Gastrocnemius medialis (tissue), 4 donors: ENCODE results near the gene CTRB1.

Source experiments
- CTCF ChIP-seq, 5 experiments: fragments of 450-650 bp in 3 of 5; fragments of 200-600 bp in 2 of 5; sonication (generic) in 2 of 5; IDR thresholded peaks in 4 of 5; conservative IDR thresholded peaks in 1 of 5; 1 replicate in 4 of 5; 2 replicates in 1 of 5; pipeline ENCODE4 v1.5.1; 2016 to 2019; ENCODE audit warnings: antibody characterized with exemption in 5 of 5, mild to moderate bottlenecking in 3 of 5, moderate library complexity in 3 of 5
- POLR2A ChIP-seq, 2 donors: fragments of 450-650 bp; IDR thresholded peaks; one replicate each; pipeline ENCODE4 v1.6.1; 2017; ENCODE audit warnings: antibody characterized with exemption in 2 of 2, mild to moderate bottlenecking in 2 of 2, moderate library complexity in 2 of 2

GRCh38 chr16:75262800-75263127 is 44.0 kb downstream of the CTRB1 start:
- TF ChIP-seq CTCF (IDR thresholded peaks at IDR 0.05 in 4 of 5, conservative IDR thresholded peaks at IDR 0.05 in 1 of 5) (no peak), POLR2A (IDR thresholded peaks at IDR 0.05) (no peak)
